ENCODE measurements around the gene SYVN1.

Gene SYVN1

DNA sequence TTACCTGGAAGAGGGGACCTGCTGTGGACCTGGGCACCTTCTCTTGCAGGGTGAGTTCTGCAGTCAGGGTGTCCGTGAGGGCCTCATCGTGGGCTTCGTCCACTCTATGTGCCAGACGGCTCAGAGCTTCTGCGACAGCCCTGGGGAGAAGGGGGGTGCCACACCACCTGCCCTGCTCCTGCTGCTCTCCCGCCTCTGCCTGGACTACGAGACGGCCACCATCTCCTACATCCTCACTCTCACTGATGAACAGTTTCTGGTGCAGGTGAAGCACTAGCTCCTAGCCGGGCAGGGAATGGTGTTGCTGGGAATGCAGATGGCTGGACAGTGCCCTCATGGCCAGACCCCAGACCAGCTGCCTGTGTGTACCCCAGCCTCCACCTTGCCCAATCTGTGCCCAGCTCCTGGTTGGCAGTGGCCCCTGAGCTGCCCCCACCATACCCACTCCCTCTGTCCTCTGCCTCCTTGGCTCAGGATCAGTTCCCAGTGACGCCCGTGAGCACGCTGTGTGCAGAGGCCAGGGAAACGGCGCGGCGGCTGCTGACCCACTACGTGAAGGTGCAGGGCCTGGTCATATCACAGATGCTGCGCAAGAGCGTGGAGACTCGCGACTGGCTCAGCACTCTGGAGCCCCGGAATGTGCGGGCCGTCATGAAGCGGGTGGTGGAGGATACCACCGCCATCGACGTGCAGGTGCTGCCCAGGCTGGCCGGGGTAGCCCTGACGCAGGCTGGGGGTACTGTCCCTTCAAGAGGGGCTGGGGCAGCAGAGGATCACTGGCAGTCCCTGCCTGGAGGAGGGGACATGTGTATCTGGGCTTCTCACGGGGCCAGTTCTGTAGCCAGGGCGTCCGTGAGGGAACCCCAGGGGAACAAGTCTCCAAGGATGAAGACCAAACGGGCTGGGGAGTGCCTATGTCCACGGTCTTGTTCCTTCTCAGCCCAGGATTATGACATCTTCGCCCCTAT lies 24.8 kb downstream of the SYVN1 start:
- Histone ChIP-seq H3K4me1 (ENCODE audit: low read length) (peaks cover 21% of the 10 kb centered on the region), H4K20me1 (ENCODE audit: insufficient read depth, low read length) (peaks cover 5% of the 10 kb centered on the region), H3K36me3 (replicated peaks; ENCODE audit: low read depth, low read length) (peaks cover 14% of the 10 kb centered on the region), H3K79me2 (ENCODE audit: low read length) (peaks cover 16% of the 10 kb centered on the region), H2AFZ (ENCODE audit: low read depth, low read length) (no peak overlapping the region), H3K9me3 (ENCODE audit: insufficient read depth, low read length) (no peaks in the 10 kb centered on the region), H3K27me3 (ENCODE audit: low read depth, low read length) (no peaks in the 10 kb centered on the region), H3K27ac (ENCODE audit: low read length) (no peak overlapping the region), H3K9ac (ENCODE audit: low read length) (no peak overlapping the region), H3K4me3 (ENCODE audit: low read length) (no peak overlapping the region), H3K4me2 (ENCODE audit: low read length) (no peak overlapping the region)
- TF ChIP-seq, protein P1, sequence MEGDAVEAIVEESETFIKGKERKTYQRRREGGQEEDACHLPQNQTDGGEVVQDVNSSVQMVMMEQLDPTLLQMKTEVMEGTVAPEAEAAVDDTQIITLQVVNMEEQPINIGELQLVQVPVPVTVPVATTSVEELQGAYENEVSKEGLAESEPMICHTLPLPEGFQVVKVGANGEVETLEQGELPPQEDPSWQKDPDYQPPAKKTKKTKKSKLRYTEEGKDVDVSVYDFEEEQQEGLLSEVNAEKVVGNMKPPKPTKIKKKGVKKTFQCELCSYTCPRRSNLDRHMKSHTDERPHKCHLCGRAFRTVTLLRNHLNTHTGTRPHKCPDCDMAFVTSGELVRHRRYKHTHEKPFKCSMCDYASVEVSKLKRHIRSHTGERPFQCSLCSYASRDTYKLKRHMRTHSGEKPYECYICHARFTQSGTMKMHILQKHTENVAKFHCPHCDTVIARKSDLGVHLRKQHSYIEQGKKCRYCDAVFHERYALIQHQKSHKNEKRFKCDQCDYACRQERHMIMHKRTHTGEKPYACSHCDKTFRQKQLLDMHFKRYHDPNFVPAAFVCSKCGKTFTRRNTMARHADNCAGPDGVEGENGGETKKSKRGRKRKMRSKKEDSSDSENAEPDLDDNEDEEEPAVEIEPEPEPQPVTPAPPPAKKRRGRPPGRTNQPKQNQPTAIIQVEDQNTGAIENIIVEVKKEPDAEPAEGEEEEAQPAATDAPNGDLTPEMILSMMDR (IDR thresholded peaks at IDR 0.05; ENCODE audit: low read depth, low read length), result no peak
- no peak for TF ChIP-seq EZH2phosphoT487 (IDR thresholded peaks at IDR 0.05; ENCODE audit: low read depth)

DNA sequence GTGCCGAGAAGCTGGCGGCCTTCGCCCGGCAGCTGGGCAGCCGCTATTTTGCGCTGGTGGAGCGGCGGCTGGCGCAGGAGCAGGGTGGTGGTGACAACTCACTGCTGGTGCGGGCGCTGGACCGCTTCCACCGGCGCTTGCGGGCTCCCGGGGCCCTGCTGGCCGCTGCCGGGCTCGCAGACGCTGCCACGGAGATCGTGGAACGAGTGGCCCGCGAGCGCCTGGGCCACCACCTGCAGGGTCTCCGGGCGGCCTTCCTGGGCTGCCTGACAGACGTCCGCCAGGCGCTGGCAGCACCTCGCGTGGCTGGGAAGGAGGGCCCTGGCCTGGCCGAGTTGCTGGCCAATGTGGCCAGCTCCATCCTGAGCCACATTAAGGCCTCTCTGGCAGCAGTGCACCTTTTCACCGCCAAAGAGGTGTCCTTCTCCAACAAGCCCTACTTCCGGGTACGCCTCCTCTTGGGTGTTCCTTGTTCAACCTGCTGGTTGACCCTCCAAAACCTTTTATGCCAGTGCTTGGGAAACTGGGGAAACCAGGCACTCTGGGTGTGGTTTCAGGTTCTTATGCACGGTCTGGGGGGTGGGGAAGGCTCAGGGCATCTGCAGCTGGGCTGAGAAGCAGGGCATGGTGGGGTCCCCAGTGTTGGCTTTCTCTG lies 25.7 kb downstream of the SYVN1 start:
- no peak overlapping the region for H3K27ac ChIP-seq (ENCODE audit: low read length)
- H3K36me3 ChIP-seq (replicated peaks; ENCODE audit: low read depth, low read length), result peaks cover 14% of the 10 kb centered on the region
- no peak overlapping the region for H3K9ac ChIP-seq (ENCODE audit: low read length)
- no peaks in the 10 kb centered on the region for H3K9me3 ChIP-seq (ENCODE audit: insufficient read depth, low read length)
- peaks cover 5% of the 10 kb centered on the region for H4K20me1 ChIP-seq (ENCODE audit: insufficient read depth, low read length)
- no peak overlapping the region for H3K4me2 ChIP-seq (ENCODE audit: low read length)
- TF ChIP-seq, protein P1 (IDR thresholded peaks at IDR 0.05; ENCODE audit: low read depth, low read length), result no peak
- TF ChIP-seq EZH2phosphoT487 (IDR thresholded peaks at IDR 0.05; ENCODE audit: low read depth), result no peak
- peaks cover 16% of the 10 kb centered on the region for H3K79me2 ChIP-seq (ENCODE audit: low read length)
- no peak overlapping the region for H3K4me3 ChIP-seq (ENCODE audit: low read length)
- no peaks in the 10 kb centered on the region for H3K27me3 ChIP-seq (ENCODE audit: low read depth, low read length)
- peaks cover 19% of the 10 kb centered on the region for H3K4me1 ChIP-seq (ENCODE audit: low read length)
- H2AFZ ChIP-seq (ENCODE audit: low read depth, low read length), result no peak overlapping the region

DNA sequence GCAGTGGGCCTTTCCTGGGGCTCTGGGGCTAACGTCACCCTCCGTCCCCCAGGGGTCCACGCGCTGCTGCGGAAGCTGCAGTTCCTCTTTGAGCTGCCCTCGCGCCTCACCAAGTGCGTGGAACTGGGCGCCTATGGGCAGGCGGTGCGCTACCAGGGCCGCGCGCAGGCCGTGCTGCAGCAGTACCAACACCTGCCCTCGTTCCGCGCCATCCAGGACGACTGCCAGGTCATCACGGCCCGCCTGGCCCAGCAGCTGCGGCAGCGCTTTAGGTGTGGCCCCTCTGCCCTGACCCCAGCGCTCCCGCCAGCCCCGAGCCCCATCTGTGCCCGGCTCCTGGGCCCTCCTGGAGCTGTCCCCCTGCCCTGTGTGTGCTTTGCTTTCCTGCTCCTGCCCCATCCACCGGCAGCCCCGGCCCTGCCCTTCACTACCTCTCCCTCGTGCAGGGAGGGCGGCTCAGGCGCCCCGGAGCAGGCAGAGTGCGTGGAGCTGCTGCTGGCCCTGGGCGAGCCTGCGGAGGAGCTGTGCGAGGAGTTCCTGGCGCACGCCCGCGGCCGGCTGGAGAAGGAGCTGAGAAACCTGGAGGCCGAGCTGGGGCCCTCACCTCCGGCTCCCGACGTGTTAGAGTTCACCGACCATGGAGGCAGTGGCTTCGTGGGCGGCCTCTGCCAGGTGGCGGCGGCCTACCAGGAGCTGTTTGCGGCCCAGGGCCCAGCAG lies 26.4 kb downstream of the SYVN1 start:
- Histone ChIP-seq H3K9ac (ENCODE audit: low read length) (no peak overlapping the region), H3K79me2 (ENCODE audit: low read length) (peaks cover 11% of the 10 kb centered on the region), H4K20me1 (ENCODE audit: insufficient read depth, low read length) (peaks cover 5% of the 10 kb centered on the region), H3K4me3 (ENCODE audit: low read length) (no peak overlapping the region), H3K27ac (ENCODE audit: low read length) (no peak overlapping the region), H3K36me3 (replicated peaks; ENCODE audit: low read depth, low read length) (peaks cover 14% of the 10 kb centered on the region), H3K27me3 (ENCODE audit: low read depth, low read length) (no peaks in the 10 kb centered on the region), H3K4me1 (ENCODE audit: low read length) (peaks cover 12% of the 10 kb centered on the region), H2AFZ (ENCODE audit: low read depth, low read length) (no peak overlapping the region), H3K4me2 (ENCODE audit: low read length) (no peak overlapping the region), H3K9me3 (ENCODE audit: insufficient read depth, low read length) (no peaks in the 10 kb centered on the region)
- TF ChIP-seq EZH2phosphoT487 (IDR thresholded peaks at IDR 0.05; ENCODE audit: low read depth), result no peak
- TF ChIP-seq, protein P1 (IDR thresholded peaks at IDR 0.05; ENCODE audit: low read depth, low read length), result no peak

Measured in OCI-LY3 (cell line).